Measurements from ENCODE around the gene LNX2. TPM values are rescaled to one million over a fixed set of nuclear protein-coding genes. Genes with fewer than 3 reads are reported as not detected.

Gene LNX2
- total RNA-seq, 5 donors from 2014 or later (not counting 1 experiment from before 2014, with no cell fraction given), result 5.0 to 11.8 (median 9.8) TPM

GRCh38 chr13:27592865-27593264 is 27.5 kb downstream of the LNX2 start:
- Mint-ChIP-seq H3K27ac (no peak overlapping the region), H3K36me3 (peaks cover 10% of the 10 kb centered on the region), H3K9me3 (peaks cover 0 to 3% (median 2%) of the 10 kb centered on the region in 3 donors), H3K4me1 (peaks cover 0 to 6% (median 6%) of the 10 kb centered on the region in 3 donors), H3K27me3 (no peaks in the 10 kb centered on the region), H3K4me3 (no peak overlapping the region)
- ATAC-seq (replicated peaks in 1 of 4) (no peak), DNase-seq (no peak)
- no peaks in the 10 kb centered on the region for H3K27me3 ChIP-seq (replicated peaks in 1 of 2; ENCODE audit: control insufficient read depth in 2 of 2, extremely low read depth in 1 of 2, insufficient read depth in 2 of 2, low read length in 1 of 2)
- no peak overlapping the region for H3K27ac ChIP-seq (ENCODE audit: low read length)
- no peak overlapping the region for H3K4me3 ChIP-seq (ENCODE audit: control insufficient read depth in 1 of 2, extremely low read depth in 1 of 2, low read length in 1 of 2)
- no peaks in the 10 kb centered on the region for H3K9me3 ChIP-seq
- H3K36me3 ChIP-seq (ENCODE audit: control insufficient read depth in 2 of 2, extremely low read depth in 1 of 2, insufficient read depth in 1 of 2, low read length in 1 of 2), result no peaks in the 10 kb centered on the region
- POLR2A ChIA-PET, result interaction anchor here in 1 of 2 donors (0.7 kb wide), 1 partner anchor 8 kb away, joined by 3 read pairs; no protein-coding TSS in a partner anchor
- H3K4me1 ChIP-seq (ENCODE audit: control insufficient read depth in 1 of 2, extremely low read depth in 1 of 2, insufficient read depth in 2 of 2, low read length in 2 of 2), result peaks cover 0 to 3% of the 10 kb centered on the region in 2 experiments
- CTCF ChIA-PET, result no interaction called here

GRCh38 chr13:27588405-27588804 is 31.9 kb downstream of the LNX2 start:
- H3K4me1 ChIP-seq (ENCODE audit: control insufficient read depth in 1 of 2, extremely low read depth in 1 of 2, insufficient read depth in 2 of 2, low read length in 2 of 2), result peaks cover 1 to 9% of the 10 kb centered on the region in 2 experiments
- no CpG with 5 or more reads among the region's 1 CpG for WGBS (ENCODE audit: insufficient coverage)
- CTCF ChIA-PET, result interaction anchor here in 1 of 2 donors (1.4 kb wide), 1 partner anchor 15 kb away, joined by 8 read pairs; no protein-coding TSS in a partner anchor

GRCh38 chr13:27587095-27587746 is 33.1 kb downstream of the LNX2 start:
- no peak overlapping the region for H3K27ac ChIP-seq (ENCODE audit: low read length)
- H3K4me3 ChIP-seq (ENCODE audit: control insufficient read depth in 1 of 2, extremely low read depth in 1 of 2, low read length in 1 of 2), result no peak overlapping the region
- ATAC-seq (replicated peaks in 1 of 4), result no peak
- peaks cover 22 to 36% (median 35%) of the 10 kb centered on the region in 3 donors for H3K4me1 Mint-ChIP-seq
- 18% methylated on average over 2 of the region's 5 CpGs for WGBS (ENCODE audit: insufficient coverage)
- no peak overlapping the region for H3K4me3 Mint-ChIP-seq
- H3K27me3 ChIP-seq (replicated peaks in 1 of 2; ENCODE audit: control insufficient read depth in 2 of 2, extremely low read depth in 1 of 2, insufficient read depth in 2 of 2, low read length in 1 of 2), result no peaks in the 10 kb centered on the region
- CTCF ChIA-PET, result interaction anchor here in 1 of 2 donors (0.7 kb wide), 1 partner anchor 45 kb away, joined by 10 read pairs; no protein-coding TSS in a partner anchor
- DNase-seq, result no peak
- H3K36me3 Mint-ChIP-seq, result peaks cover 13% of the 10 kb centered on the region
- H3K36me3 ChIP-seq (ENCODE audit: control insufficient read depth in 2 of 2, extremely low read depth in 1 of 2, insufficient read depth in 1 of 2, low read length in 1 of 2), result no peaks in the 10 kb centered on the region
- no peaks in the 10 kb centered on the region for H3K9me3 ChIP-seq
- H3K9me3 Mint-ChIP-seq, result peaks cover 0 to 3% (median 2%) of the 10 kb centered on the region in 3 donors
- peaks cover 3 to 6% of the 10 kb centered on the region in 2 experiments for H3K4me1 ChIP-seq (ENCODE audit: control insufficient read depth in 1 of 2, extremely low read depth in 1 of 2, insufficient read depth in 2 of 2, low read length in 2 of 2)
- H3K27ac Mint-ChIP-seq, result peak overlapping the region in 1 of 2 donors; percentile 57
- POLR2A ChIA-PET, result no interaction called here
- H3K27me3 Mint-ChIP-seq, result no peaks in the 10 kb centered on the region

More at GRCh38 chr13:27588405-27588804, 31.9 kb downstream of the LNX2 start:
- Mint-ChIP-seq H3K36me3 (peaks cover 13% of the 10 kb centered on the region), H3K27me3 (no peaks in the 10 kb centered on the region), H3K27ac (no peak overlapping the region), H3K9me3 (peaks cover 0 to 3% (median 2%) of the 10 kb centered on the region in 3 donors), H3K4me3 (no peak overlapping the region), H3K4me1 (peaks cover 18 to 30% (median 29%) of the 10 kb centered on the region in 3 donors)
- ATAC-seq (replicated peaks in 1 of 4) (no peak), DNase-seq (no peak)
- Histone ChIP-seq H3K27me3 (replicated peaks in 1 of 2; ENCODE audit: control insufficient read depth in 2 of 2, extremely low read depth in 1 of 2, insufficient read depth in 2 of 2, low read length in 1 of 2) (no peaks in the 10 kb centered on the region), H3K4me3 (ENCODE audit: control insufficient read depth in 1 of 2, extremely low read depth in 1 of 2, low read length in 1 of 2) (no peak overlapping the region), H3K27ac (ENCODE audit: low read length) (no peak overlapping the region), H3K9me3 (no peaks in the 10 kb centered on the region), H3K36me3 (ENCODE audit: control insufficient read depth in 2 of 2, extremely low read depth in 1 of 2, insufficient read depth in 1 of 2, low read length in 1 of 2) (no peaks in the 10 kb centered on the region)
- POLR2A ChIA-PET, result interaction anchor here in 1 of 2 donors (0.5 kb wide), 1 partner anchor 1988 kb away, joined by 3 read pairs; no protein-coding TSS in a partner anchor

- 35% methylated on average over 2 of the region's 4 CpGs for WGBS (ENCODE audit: insufficient coverage)
- Mint-ChIP-seq H3K9me3 (peaks cover 0 to 3% (median 2%) of the 10 kb centered on the region in 3 donors), H3K4me3 (no peak overlapping the region), H3K36me3 (peaks cover 19% of the 10 kb centered on the region), H3K4me1 (peaks cover 25 to 44% (median 37%) of the 10 kb centered on the region in 3 donors), H3K27me3 (no peaks in the 10 kb centered on the region), H3K27ac (peak overlapping the region; percentile 36 to 70)
- Histone ChIP-seq H3K4me1 (ENCODE audit: control insufficient read depth in 1 of 2, extremely low read depth in 1 of 2, insufficient read depth in 2 of 2, low read length in 2 of 2) (peaks cover 3 to 6% of the 10 kb centered on the region in 2 experiments), H3K27ac (ENCODE audit: low read length) (no peak overlapping the region), H3K4me3 (ENCODE audit: control insufficient read depth in 1 of 2, extremely low read depth in 1 of 2, low read length in 1 of 2) (no peak overlapping the region), H3K36me3 (ENCODE audit: control insufficient read depth in 2 of 2, extremely low read depth in 1 of 2, insufficient read depth in 1 of 2, low read length in 1 of 2) (peaks cover 0 to 5% of the 10 kb centered on the region in 2 donors), H3K27me3 (replicated peaks in 1 of 2; ENCODE audit: control insufficient read depth in 2 of 2, extremely low read depth in 1 of 2, insufficient read depth in 2 of 2, low read length in 1 of 2) (no peaks in the 10 kb centered on the region), H3K9me3 (no peaks in the 10 kb centered on the region)
- ATAC-seq (replicated peaks in 1 of 4) (no peak), DNase-seq (peak in 1 of 35 experiments; percentile 15)
- ChIA-PET POLR2A (no interaction called here), CTCF (no interaction called here)
Observed at GRCh38 chr13:27583645-27584044, 36.7 kb downstream of the LNX2 start.

- H3K9me3 Mint-ChIP-seq, result no peaks in the 10 kb centered on the region
- POLR2A ChIA-PET, result interaction anchor here in 1 of 2 donors (0.6 kb wide), 1 partner anchor 30 kb away, joined by 3 read pairs; no protein-coding TSS in a partner anchor
Observed at GRCh38 chr13:27578121-27579030, 42.0 kb downstream of the LNX2 start.

GRCh38 chr13:27574661-27575060 is 45.7 kb downstream of the LNX2 start:
- no peak for ATAC-seq (replicated peaks in 1 of 4)
- H3K27ac Mint-ChIP-seq, result no peak overlapping the region
- no peaks in the 10 kb centered on the region for H3K9me3 ChIP-seq
- H3K9me3 Mint-ChIP-seq, result no peaks in the 10 kb centered on the region
- CTCF ChIA-PET, result no interaction called here
- no peaks in the 10 kb centered on the region for H3K36me3 ChIP-seq (ENCODE audit: control insufficient read depth in 2 of 2, extremely low read depth in 1 of 2, insufficient read depth in 1 of 2, low read length in 1 of 2)
- no peak overlapping the region for H3K4me3 Mint-ChIP-seq
- H3K36me3 Mint-ChIP-seq, result peaks cover 36% of the 10 kb centered on the region
- H3K27me3 Mint-ChIP-seq, result no peaks in the 10 kb centered on the region
- H3K27me3 ChIP-seq (replicated peaks in 1 of 2; ENCODE audit: control insufficient read depth in 2 of 2, extremely low read depth in 1 of 2, insufficient read depth in 2 of 2, low read length in 1 of 2), result no peaks in the 10 kb centered on the region
- WGBS (ENCODE audit: insufficient coverage), result no CpG with 5 or more reads among the region's 1 CpG
- no peak overlapping the region for H3K4me3 ChIP-seq (ENCODE audit: control insufficient read depth in 1 of 2, extremely low read depth in 1 of 2, low read length in 1 of 2)
- no peak for DNase-seq
- POLR2A ChIA-PET, result no interaction called here
- H3K27ac ChIP-seq (ENCODE audit: low read length), result no peak overlapping the region
- H3K4me1 Mint-ChIP-seq, result peaks cover 23 to 27% (median 25%) of the 10 kb centered on the region in 3 donors
- H3K4me1 ChIP-seq (ENCODE audit: control insufficient read depth in 1 of 2, extremely low read depth in 1 of 2, insufficient read depth in 2 of 2, low read length in 2 of 2), result peaks cover 0 to 2% of the 10 kb centered on the region in 2 experiments

More at GRCh38 chr13:27578121-27579030, 42.0 kb downstream of the LNX2 start:
- no peaks in the 10 kb centered on the region for H3K9me3 ChIP-seq
- Mint-ChIP-seq H3K27ac (no peak overlapping the region), H3K36me3 (peaks cover 40% of the 10 kb centered on the region), H3K27me3 (no peaks in the 10 kb centered on the region), H3K4me3 (no peak overlapping the region), H3K4me1 (peaks cover 21 to 32% (median 21%) of the 10 kb centered on the region in 3 donors)
- WGBS (ENCODE audit: insufficient coverage), result 100% methylated on average over 1 of the region's 6 CpGs
- H3K27me3 ChIP-seq (replicated peaks in 1 of 2; ENCODE audit: control insufficient read depth in 2 of 2, extremely low read depth in 1 of 2, insufficient read depth in 2 of 2, low read length in 1 of 2), result no peaks in the 10 kb centered on the region
- CTCF ChIA-PET, result no interaction called here
- DNase-seq (no peak), ATAC-seq (replicated peaks in 1 of 4) (no peak)
- no peak overlapping the region for H3K27ac ChIP-seq (ENCODE audit: low read length)
- H3K4me1 ChIP-seq (ENCODE audit: control insufficient read depth in 1 of 2, extremely low read depth in 1 of 2, insufficient read depth in 2 of 2, low read length in 2 of 2), result peaks cover 0 to 4% of the 10 kb centered on the region in 2 experiments
- H3K4me3 ChIP-seq (ENCODE audit: control insufficient read depth in 1 of 2, extremely low read depth in 1 of 2, low read length in 1 of 2), result no peak overlapping the region
- peaks cover 0 to 5% of the 10 kb centered on the region in 2 donors for H3K36me3 ChIP-seq (ENCODE audit: control insufficient read depth in 2 of 2, extremely low read depth in 1 of 2, insufficient read depth in 1 of 2, low read length in 1 of 2)
